Amniotic stem cell (primary cell): Measurements from ENCODE around the gene PLXDC1.

ENCODE experiments used
- DNase-seq: peaks from one replicate; lab custom pipeline; 2025; lab: John Stamatoyannopoulos, UW

The PLXDC1 gene

DNA sequence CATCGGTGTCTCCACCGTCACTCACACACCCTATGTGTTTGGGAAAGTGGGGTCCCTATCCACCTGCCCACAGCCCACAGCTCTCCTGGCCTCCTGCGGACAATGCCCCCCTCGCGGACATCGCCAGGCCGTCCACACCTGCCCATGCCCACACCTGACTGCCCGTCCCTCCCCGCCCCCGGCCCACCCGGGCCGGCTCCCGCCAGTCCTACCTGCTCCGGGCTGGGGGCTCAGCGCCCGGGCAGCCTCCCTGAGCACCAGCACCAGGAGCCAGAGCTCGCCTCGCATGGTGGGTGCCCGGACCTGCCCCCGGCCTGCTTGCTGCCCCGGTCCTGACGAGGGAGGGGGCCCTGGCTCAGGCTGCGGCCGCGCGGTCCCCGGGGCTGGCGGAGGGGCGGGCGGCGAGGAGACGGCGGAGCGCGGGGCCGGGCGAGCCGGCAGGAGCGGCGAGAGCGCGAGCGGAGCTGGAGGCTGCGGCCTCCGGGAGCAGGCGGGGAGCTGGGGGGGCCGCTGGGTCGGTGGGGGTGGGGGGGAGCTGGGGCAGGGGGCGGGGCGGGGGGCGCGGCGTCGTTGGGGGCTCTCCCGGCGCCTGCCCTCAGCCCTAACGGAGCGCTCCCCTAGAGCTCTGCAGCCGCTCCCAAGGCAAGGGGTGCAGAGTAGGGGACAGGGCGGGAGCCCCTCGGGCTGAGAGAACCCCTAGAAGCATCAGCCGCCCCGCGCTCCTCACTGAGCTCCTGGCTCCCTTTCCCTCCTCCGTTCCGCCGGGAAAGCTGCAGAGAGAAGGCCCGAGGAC, at the start of gene PLXDC1:
Gene PLXDC1 (minus strand): TSS at position 488 of the 793 bp plus-strand sequence. CDS start 200 bp downstream, at position 288.
- no peak for DNase-seq

DNA sequence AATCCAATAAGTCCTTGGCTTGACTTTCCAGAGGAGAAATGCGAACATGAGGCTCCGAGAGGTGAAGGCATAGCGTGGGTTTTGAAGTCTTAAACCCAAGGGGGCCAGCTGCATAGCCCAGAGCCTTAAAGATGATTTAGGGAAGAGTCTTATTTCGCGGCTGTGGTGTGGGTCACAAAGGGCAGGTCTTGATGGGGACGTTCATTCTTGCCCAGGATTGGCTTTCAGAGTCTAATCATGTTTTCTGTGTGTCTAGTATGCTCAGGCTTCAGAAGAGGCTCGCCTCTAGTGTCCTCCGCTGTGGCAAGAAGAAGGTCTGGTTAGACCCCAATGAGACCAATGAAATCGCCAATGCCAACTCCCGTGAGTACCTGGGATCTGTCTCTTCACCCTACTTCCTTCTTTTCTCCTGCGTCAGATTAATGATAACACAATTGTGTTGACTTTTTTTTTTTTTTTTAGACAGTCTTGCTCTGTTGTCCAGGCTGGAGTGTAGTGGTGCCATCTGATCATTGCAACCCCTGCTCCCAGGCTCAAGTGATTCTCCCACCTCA, 49.6 kb upstream of the PLXDC1 start:
- no peak for DNase-seq

DNA sequence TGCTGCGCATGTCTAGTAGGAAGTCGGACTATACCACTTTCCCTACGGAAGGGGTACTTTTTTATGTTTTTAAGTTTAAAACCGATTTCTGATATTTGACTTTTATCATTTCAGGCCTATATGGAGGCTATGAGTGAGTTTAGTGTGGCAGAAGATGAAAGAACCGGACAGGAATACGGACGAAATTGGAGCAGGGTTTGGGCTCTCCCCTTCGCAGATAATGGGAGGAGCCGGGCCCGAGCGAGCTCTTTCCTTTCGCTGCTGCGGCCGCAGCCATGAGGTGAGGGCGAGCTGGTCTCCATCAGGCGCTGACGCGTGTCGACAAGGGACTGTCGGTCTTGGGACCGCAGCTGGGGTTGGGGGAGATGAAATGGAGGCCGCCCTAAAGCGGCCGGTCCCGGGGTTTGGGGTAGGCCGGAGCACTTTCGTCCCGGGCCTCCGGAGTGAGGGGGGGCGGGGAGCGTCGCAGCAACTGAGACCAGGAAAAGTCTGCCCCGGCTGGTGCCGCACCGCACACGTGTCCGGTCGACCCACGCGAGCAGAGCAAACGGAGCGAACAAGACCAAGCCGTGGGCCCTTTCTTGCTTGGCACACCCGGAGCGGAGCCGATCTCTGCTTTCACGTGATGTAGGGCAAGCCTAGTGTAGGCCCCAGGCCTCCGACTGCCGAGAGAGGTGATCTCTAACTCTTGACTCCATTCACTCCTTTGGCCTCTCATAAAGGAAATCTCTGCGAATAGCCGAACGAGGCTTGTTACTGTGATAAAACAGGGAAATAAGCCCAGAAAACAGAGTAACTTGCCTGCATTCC, 48.8 kb upstream of the PLXDC1 start, which contains the start of gene RPL19:
Gene RPL19 (plus strand): TSS at position 214 of the 810 bp plus-strand sequence. CDS start 62 bp downstream, at position 276.
- DNase-seq = peak; percentile 72

DNA sequence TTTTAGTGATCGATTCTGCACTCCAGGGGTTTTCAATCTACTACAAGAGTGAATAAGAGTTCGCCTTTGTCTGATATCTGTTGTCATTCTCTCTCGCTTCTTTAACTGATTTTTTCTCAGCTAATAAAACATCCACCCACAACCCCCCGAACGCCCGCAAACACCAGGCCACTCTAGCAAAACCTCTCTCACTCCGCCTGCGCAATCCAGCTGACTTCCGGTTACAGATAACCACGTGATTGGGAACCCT, 48.3 kb upstream of the PLXDC1 start:
- peak; percentile 90 for DNase-seq

DNA sequence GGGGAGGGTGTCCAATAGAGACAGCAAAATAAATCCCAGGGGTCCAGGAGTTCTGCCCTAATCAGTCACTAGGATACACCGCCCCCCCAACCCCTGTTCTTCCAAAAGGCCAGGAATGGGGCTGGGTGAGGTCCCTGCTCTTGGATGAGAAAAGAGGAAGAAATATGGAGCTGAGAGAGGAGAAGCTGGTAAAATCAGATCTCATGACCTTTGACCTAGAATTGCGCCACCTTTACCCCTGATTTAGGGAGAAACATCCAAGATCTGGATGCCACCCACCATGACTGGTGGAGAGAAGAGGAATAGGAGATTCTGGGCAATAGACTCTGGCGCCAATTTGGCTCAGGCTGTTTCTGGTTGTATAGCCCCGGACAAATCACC, 46.7 kb upstream of the PLXDC1 start:
- DNase-seq = no peak

DNA sequence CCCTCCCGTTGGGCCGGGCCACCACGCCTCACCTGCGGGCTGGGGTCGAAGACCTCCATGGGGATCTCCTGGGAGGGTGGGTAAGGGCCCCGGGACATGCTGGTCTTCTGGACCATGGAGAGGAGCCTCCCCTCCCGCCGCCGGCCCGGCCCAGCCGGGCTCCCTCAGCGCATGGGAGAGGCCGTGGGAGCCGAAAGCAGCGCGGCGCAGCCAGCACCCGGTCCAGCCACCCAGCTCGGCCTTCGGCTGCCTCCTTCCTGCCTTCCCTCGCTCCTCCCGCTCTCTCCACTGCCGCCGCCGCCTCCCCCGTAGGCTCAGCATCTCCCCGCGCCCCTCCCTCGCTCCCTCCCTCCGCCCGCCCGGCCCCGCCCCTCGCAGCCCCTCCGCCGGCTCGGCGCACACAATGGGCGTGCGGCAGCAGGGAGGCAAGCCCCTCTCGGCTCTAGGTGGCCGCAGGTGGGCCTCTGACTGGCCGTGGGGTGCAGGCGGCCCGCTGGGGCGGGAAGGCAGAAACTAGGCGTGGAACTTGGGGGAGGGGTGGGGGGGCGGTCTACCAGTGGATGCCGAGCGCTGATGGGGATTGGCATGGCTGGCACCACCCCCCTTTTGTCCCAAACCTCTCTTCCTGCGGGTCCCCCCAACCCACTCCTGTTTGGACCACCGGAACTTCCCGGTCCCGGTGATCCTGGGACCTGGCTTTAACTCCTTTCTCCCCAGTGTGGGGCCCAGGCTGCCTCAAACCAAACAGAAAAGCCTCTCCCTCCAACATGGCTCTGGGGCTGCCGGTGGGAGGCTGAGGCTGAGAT, 46.1 kb upstream of the PLXDC1 start, which contains the start of gene CACNB1:
Gene CACNB1 (minus strand): TSS at position 290 of the 806 bp plus-strand sequence. CDS start 174 bp downstream, at position 116.
- DNase-seq = peak; percentile 53

DNA sequence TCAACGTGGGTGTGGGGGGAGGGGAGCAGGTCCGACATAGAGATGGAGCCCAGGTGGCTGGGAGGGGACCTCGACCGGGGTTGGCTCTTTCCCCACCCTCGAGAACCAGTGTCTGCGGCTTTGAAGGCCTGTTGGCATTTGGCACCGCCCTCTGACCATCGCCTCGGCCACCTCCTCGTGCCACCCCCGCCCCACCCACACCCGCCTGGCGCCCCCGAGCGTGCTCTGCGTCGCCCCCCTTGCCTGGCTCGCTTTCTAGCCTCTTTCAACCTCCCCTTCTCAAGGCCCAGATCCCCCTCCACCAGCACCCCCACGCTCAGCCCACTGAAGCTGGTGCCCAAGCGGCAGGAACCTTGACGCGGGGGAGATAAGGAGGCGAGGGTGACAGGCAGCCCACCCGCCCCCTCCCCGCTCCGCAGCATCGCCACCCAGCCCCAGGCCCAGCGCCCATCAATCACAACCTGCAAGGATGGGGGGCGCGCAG, 45.4 kb upstream of the PLXDC1 start:
- DNase-seq = peak; percentile 16

DNA sequence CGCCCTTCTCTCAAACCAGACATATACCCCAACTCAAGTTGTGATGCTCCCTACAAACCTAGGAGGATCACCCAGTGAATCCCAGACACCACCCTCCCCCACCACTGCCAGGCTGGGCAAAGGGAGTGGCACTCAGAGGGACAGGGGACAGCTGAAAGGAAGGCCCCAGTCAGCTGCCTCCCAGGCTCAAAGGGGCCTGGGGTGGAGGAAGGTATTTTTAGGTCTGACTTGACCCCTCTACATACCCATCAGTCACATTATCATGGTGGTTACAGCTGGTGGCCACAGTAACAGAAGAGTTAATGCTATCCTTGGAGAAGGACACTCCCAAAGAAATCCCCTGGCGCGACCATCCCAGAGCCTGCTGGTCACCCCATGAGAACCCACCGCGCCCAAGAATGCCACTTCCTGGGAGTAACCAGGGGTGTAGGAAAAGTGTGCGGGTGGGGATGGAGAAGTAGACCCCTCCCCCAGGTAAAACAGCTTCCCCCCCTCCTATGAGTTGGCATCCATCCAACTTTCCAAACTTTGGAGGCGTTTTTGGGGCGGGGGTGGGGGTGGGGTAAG, 44.9 kb upstream of the PLXDC1 start:
- no peak for DNase-seq

DNA sequence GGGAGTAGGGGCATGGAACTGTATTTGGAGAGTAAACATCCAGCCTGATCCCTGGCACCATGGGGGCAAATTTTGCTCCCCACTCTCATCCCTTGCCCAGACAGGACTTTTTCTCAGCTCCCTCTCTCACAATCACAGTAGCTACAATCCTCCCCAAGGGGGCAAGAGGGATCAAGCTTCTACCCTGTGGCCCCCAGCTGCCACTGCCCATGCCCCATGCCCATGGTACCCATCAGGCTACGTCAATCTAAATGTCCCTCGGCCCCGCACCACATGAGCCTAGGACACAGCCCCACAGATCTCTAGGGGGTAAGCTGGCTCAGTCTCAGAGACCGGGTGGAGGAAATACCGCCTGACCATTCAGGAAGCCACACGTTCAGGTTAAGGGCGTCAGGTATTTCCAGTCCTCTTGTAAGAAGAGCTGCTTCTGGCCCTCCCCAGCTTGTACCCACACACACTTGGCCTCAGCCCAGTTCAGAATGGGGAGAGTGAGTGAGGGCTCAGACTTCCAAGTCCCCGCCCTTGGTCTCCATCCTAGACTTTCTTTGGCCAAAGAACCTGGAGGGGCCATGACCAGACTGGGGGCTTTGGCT, 44.2 kb upstream of the PLXDC1 start:
- DNase-seq = no peak

DNA sequence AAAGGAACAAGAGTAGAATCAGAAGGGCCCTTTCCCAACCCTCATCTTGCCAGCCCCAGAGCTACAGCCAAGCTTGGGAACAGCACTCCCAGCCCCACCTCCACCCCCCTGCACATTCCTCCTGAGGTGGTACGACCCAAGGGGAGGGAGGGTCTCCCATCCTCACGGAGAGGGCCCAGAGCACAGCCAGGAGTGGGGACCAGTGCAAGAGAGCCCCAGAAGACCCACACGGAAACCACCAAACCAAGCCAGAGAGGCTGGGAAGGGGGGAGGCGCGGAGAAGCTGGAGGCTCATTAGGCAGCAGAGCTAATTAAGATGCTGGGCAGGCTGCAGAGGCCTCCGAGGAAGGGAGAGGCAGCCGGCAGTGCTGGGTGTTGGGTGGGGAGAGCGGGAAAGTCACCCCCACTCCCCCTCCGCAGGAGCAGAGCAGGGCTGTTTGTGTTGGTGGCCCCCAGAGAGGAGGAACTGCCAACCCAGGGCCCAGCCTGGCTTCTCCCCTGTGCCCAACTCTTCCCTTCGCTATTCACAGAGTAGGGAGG, 43.6 kb upstream of the PLXDC1 start:
- no peak for DNase-seq

DNA sequence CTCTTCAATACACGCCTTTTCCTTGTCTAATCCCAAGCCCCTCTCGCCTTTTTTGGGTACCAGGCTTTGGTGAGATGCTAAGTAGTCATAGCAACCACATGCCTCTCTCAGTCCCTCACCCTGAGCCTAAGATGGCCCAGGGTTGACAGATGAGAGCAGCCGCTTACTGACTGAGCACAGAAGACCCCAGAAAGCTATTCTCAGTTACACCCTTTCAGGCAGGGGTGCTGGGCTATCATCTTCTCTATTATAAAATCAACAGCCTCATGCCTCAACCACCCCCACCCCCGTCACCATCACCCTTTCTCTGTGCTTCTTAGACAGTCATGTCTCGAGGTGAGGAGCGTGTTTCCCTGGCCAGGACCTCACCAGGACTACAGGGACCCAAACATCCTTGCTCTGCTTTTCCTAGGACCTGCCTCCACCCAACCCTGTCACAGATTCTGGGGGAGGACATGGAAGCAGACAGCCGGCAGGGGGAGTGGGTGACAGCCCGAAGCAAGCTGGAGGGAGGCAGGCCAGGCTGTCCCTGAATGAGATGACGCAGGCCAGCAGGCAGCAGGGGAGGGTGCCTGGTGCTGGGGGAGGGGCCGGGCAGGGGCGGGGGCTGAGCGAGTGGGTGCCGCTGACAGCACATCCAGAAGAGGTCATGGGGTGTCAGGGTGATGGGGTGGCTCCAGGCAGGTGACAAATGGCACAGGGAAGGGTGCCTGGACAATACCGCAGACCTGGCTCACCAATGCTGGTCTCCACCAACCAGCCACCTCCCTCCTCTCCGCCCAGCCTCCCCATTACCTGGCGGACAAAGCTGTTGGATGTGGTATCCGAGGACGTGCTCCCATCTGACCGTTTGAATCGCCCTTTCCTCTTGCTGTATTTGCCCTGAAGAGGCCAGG, 42.9 kb upstream of the PLXDC1 start:
- no peak for DNase-seq

DNA sequence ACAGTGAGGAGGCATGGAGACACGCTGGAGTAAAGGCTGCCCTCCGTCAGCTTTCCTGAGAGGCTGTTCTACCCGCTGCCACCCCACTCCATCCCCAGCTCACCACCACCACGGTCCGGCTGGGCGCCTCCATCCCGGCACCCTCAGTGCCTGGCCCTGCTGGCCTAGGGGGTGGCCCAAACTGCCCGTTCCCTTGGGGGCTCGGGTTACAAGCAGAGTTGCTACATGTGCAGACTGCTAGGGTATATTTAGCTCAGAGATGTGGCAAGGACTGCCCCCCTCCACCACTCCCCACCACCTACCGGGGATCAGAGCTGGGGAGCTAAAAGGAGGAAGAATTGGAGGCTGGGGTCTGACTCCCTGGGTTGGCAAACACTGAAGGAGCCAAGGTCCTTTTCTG, 41.9 kb upstream of the PLXDC1 start:
- no peak for DNase-seq

DNA sequence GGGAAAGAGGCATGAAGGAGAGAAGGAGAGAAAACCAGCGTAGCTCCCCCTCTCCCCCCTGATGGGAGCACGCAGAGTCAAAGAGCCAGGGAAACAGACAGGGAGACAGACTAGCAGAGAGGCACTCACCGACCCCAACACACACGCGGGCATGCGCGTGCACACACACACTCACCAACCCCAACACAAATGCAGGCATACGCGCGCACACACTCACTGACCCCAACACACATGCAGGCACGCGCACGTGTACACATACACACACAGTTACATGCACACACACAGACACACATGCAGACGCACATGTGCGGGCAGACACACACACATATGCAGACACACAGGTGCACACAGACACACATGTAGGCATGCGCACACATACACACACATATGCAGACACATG, 41.5 kb upstream of the PLXDC1 start:
- no peak for DNase-seq

DNA sequence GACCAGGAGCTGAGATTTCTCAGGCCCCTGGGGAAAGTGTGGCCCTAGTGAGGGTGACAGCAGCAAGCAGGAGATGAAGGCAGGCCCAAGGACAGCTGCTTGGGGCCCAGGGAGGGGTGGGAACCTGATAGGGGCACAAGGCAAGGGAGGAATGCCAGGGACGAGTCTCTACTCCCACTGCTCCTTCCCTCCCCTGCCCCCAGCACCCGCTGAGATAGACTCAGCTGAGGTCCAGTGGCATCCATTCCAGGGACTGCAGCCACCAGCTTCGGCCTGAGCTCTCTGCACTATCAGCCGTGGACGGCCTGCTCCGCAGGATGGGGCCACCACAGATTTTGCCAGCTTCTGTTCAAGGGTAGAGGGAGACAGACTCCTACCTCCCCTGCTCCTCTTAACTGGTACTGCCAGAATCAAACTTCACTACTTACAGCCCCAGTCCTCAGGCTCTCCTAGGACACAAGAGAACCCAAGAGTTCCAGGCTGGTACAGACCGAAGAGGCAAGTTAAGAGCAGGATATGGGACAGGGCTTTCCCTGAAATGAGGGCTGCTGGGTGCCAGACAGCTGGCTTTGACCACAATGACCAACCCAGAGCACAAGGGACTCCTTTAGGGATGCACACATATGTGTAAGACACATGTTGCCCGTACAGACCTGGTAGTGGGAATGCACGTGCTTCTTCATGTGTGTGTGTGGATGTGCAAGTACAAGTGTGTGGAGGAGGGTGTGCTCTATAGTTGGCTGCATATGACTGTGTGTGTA, 40.5 kb upstream of the PLXDC1 start:
- no peak for DNase-seq

DNA sequence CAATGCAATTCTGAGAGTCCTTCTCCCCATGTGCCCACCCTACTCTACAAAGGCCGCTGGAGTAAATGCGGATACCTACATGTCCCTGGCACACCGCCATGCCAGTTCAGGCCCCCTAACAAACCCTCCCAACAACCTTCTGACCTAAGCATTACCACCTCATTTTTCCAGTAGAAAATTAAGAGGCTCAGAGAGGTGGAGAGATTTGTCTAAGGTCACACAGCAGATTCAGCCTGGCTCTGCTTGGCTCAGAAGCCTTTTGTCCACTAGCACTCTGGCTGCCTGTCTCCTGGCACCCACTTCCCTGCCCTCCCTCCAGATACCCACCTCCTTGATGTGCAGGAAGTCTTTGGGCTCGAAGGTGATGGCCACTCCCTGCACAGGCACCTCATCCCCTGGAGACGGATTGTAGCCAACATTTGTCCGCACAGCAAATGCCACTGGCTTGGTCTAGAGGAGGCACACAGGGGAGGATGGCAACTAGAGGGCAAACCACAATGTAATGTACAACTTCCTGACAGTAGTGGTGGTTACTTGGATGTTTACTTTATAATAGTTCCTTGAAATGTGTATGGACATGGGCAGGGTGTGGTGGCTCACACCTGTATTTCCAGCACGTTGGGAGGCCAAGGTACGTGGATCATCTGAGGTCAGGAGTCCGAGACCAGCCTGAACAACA, 35.9 kb upstream of the PLXDC1 start:
- no peak for DNase-seq

DNA sequence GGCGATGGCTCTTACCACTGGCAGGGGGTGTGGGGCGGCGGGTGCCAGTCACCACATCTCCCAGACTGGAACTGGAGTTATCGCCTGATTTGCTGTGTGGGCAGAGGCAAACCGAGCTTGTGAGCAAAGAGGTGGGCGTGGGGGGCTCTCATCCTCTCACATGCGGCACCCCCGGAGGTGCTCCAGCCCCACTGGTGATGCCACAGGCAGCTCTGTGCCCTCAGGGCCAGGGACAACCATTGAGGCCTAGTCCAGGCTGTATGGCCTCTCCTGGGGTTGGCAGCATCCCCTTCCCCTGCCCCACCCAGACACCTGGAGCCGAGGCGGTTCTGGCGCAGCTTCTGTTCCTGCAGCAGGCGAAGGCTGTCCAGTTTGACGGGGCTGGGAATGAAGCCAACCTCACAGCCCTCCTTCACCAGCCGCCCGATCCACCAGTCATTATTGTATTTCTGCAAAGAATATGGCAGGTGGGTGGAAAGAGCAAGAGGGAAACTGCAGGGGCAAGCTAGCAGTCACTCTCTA, 35.1 kb upstream of the PLXDC1 start:
- DNase-seq = no peak

DNA sequence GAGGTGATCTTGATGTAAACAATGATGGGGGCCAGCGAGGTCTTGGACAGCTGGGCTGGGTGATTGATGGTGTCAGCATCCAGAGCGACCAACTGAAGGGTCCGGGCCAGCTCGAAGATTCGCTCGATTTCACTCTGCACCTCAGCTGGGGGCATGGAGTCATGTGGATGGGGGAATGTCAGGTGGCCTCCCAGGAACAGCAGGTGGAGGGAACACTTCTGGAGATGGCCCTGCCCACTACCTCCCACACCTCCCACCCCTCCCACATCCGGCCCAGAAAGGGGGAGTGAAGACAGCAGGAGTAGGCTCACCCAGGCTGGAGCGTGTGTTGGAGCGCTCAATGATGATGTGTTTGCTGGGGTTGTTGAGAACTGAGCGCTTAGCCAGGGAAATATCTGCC, 32.3 kb upstream of the PLXDC1 start:
- DNase-seq = no peak

DNA sequence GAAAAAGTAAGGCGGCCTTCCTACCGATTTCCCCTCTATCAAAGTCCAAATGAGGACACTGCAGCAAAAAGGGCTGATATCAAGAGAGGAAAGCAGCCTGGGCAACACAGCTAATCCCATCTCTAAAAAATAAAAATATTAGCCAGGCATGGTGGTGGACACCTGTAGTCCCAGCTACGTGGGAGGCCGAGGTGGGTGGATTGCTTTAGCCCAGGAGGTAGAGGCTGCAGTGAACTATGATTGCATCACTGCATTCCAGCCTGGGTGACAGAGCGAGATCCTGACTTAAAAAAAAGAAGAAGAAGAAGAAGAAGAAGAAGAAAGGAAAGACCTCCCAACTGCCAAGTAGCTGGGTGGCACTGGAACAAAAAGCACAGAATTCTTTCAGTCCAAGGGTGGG, 31.6 kb upstream of the PLXDC1 start:
- DNase-seq = no peak
